HG03103 (cell line): ENCODE data around the gene TNIK.

ENCODE experiments used
- ATAC-seq: cut with Tn5 transposase; IDR thresholded peaks from one replicate; pipeline ENCODE4 v1.9.1; 2021; ENCODE audit warnings: low read depth; ENCODE audit not compliant: unreplicated experiment

The TNIK gene

DNA sequence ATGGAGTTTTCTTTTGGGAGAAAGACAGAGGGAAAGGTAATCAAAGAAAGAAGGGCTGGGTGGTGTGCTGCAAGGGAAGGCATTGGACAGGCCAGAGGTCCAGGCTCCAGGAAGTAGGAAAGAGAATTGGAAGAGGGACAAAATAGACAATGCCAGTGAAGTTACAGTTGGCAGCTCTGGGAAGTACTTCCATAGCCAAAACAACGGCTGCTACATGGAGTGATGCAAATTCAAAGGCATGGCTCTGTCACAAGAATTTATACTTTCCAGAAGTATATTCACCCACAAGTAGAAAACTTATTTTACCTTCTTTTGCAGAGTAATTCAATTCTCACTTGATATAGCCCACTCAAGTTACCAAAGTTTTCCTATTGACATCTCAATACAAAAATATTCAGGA lies 191.5 kb downstream of the TNIK start:
- ATAC-seq: no peak

DNA sequence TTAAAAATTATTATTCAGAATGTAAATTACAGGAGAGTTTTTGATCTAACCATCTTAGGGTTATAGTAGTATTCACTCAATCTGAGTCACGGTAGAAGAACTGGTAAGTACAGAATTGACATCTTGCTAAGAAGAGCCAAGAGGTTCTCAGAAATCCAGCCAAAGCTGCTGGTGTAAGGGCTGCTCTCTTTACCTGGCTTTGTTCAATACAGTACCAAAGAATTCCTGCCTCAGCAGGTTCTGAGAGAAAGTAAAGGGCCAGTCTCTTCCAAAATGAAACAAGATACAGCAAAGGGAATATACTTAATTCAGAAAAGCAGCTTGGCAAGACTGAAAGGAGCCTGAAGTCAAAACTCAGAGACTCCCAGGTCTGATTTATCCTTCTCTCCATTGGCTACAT lies 193.1 kb downstream of the TNIK start:
- no peak for ATAC-seq

DNA sequence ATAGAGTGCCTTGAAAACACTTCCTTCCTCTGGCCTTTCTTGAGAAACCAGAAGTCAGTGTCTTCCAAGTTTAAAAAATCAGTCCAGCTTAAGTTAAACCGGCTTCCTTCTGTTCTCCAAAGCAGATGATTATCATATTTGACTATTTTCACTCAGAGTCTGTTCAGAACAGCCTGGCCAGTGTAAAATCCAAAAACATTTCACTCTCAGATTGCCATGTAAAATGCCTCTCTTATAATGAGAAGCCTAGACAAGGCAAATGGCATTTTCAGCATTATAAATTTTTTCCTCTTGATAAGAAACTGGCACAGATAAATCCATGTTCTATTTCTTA lies 193.5 kb downstream of the TNIK start:
- no peak for ATAC-seq

DNA sequence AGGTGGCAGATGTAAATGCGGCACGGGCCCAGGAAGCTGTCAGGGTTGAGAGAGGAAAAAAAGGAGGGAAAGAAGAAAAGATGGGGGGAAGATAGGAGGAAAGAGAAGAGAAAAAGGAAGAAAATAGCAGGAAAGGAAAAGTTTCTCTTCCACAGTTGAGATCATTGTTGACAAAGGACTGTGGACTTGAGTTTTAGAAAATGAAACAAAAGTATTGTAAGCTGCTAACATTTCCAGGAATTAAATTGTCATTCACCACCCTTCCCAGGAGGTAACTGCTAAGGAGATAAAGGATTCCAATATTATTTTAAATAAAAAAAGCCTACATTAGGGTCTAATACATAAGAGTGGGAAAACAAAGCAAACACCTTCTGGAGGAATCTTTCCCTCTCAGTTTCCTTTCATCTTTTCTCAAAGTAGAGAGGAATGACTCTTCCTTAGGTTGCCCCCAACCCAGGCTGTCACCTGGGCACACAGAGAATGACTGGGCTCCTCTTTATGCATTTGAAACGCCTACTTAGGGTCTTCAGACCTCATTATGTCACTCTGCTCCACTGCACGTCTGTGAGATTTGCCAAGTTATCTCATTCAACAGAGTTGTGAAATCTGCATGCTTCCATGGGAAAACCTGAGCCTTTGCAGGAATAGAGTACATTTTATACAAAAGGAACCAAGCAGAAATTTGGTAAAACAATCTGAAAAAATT lies 194.0 kb downstream of the TNIK start:
- no peak for ATAC-seq

DNA sequence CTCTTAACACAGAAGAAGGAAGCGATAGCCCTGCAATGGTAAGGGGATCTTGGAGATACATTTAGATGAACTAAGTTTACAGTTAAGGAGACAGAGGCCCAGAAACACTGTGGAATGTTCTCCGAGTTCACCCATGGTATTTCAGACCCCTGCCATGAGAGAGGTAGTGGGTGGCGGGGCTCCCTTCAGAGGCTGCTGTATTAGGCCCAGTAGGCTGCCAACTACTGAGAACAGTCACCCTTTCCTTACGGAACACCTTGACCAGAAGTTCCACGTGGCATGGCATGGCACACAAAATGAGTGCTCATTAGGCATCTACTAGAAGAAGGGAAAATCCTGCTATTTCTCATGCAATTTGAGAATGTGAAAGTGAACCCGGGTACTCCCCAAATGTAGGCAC lies 195.4 kb downstream of the TNIK start:
- no peak for ATAC-seq

DNA sequence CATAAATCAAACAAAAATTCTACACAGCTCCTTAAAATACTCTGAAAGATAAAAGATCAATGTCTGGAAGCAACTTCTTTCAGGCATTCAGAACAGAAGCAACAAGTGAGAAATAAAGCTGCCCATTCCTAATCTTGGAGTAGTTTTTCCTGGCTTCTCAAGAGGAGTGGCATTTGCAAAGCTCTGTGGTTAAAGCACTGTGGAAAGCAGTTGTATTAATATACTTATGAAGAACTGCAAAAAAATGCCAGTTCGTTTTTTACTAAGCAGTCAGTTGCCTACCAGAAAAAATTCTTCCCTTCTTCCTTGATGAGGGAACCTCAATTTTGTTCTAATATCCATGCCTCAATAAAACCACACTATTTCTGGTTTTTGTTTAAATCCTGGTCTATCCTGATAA lies 197.8 kb downstream of the TNIK start:
- no peak for ATAC-seq

DNA sequence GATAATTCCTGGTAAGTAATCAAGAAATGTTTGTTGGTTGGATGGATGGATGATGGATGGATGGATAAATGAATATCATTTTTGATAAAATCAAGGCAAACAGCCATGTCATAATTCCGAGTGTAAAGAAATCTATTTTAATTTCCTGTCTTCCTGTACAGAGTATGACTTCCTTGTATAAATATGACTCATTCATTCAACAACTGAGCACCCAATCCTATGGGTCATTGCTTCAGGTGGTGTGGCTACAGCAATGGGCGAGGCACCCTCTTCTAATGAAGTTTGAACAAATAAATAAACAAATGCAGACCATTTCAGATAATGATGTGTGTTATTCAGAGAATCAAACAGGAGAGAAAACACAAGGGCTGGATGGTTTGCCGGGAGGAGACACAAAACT lies 198.7 kb downstream of the TNIK start:
- ATAC-seq: no peak

DNA sequence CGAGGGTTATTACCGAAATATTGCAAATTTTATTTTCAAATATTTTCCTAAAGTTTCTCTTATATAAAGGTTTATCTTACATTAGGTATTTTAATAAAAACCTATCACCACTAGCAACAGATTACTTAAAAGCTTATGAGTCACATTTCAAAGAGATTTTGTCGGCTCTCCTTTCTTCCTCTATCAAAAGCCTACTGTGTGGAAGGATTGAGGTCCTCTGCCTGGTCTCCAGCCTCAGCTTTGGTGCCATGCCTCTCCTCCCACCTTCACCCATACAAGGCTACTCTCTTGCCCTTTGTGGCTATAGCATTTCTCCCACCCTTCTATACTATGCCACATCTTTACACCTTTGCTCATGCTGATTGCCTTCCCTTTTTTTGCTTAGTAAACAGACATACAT lies 199.3 kb downstream of the TNIK start:
- ATAC-seq: no peak

DNA sequence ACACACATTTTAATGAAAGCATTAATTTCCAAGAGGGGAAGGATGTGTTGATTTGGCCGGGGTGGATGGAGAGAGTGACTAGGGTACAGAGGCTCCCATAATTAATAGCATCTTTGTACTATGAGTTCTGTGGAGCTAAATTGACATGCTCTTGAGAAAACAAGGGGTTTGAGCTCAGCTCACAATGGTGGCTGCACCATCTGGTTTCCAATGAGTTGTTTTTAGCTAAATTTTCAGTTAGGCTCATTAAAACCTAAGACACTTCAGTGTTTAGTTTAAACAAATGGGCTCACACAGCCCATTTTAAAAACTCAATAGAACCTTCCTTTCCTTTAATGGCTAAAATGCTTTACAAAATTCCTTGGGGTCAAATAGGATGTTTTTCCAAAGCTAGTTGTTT lies 199.7 kb downstream of the TNIK start:
- no peak for ATAC-seq

DNA sequence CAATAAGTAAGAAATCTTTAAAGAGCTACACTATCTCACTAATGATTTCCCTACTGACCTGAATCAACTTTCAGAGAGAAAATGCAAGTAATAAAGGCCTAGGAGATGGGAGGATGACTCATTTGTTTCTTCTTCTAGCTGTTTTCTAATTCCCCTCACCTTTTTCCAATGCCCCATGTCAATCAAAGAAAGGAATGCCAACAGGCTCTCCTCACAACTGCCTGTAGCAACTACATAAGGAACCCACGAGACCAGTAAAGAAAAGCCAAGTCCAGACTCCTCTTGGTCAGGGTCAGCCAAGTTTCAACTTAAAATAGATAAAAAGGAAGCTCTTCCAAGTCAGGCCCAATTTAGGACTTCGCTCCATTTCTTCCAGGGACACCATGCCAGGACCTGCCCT lies 201.9 kb downstream of the TNIK start:
- ATAC-seq: no peak

DNA sequence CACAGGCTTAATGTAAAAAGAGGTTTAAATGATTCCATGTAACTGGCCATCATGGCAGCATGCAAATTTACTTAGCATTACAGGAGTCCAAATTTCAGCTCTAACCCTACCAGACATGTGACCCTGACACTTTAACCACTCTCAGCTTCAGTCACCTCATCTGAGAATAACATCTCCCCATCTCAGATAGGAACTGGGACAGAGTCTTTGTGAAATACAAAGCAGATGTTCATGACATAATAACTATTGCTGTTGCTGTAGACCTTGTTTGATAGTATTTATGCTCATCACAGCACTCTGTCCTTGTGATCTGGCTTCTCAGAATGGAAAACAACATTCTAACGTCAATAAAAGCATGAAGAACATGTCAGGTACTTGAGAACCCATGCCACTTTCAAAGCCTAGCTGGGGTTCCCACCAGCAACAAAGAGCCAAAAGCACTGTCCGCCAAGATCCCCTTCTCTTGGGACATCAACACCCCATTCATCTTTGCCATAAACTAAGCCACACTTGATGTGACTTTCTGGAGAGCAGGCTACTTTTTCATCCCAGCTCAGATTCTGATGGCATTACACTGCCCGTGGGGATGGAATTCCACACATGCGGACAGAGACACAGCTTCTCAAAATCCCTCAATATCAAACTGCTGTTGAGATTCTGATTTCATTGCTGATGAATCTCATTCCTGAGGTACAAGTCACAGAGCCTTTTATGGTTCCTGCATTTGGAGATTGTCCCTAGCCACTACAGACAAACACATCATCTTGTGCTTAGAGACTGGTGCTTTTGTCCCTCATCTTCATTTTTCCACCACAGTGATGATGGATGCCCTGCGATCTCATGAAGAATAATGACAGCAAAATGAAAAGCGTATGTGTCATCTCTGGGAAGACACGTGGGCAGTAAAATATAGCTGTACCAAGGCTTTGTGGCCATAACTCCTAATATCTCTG lies 202.7 kb downstream of the TNIK start:
- ATAC-seq: peak; percentile 62

DNA sequence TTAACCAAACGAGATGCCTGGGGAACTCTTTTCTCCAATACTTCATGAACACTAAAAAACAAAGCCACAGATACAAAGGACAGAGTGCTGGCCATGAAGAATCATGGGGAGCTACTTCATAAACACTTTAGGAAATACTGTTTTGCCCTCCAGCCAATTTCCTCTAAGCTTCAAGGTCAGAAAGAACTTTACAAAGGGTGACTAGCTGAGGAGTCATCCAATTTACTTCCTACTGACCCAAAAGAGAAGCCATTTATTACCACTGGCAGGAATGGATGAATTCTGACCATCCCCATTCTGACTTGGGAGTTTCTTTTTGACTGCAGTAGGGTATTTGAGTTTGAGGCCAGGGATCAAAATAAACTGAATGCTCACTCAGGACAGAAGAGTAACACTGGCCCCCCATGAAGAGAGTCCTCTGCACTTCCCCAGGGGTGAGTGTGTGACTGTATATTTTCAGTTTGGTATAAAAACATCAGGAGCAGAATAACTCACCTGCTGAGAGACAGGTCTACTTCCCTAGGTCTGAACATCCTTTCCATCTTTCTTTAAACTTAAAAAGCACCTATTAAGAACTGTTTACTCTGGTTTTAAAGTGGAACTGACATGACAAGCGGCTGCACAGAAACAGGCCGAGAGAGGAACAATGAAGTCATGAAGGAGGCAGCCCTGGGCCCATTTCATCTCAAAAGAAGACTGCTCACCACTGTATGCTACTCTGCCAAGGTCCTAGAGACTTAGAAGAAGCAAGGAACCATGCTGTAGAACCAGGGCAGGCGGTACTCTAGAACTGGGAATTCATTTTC lies 203.6 kb downstream of the TNIK start:
- ATAC-seq: peak; percentile 2

DNA sequence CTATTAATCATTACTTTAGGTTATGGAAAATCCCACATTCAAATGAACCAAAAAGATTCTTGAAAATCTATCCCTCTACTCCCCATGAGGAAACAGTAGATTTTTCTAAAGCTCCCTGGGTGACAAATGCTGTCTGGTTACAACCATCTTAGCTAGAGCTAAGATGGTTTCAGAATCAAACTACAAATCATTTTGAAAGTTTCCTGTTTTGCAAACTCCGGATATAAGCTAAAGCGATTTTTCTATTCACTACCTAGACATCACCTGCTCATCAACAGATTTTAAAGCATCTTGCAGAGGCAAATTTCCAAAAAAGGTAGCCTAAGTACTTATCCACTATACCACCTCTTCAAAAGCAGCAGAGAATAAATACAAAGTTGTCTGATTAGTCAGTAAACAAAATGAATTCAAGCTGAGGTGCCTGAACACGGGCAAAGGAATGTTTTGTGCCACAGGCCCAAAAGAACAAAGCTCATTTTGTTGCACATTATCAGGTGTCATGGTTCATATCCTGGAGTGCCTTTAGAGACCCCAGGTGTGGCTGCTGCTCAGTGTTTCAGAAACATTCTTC lies 204.9 kb downstream of the TNIK start:
- peak; percentile 38 for ATAC-seq

DNA sequence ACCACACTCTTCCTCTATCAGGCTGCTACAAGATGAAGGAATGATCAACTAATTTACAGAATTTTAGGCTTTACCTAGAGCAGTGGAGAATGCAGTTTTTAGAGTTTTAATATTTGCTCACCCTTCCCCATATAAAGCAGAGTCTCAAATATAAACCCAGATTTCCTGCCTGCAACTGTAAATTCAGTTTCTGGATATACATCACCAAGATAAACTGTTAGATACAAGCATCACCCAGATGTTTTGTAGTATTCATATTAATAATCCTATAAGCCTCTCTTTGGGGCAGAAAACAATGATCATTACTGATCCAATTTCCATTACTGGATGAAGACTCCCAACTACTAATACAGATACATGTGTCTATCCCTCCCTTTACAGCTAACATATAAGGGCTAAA lies 205.9 kb downstream of the TNIK start:
- ATAC-seq: no peak

DNA sequence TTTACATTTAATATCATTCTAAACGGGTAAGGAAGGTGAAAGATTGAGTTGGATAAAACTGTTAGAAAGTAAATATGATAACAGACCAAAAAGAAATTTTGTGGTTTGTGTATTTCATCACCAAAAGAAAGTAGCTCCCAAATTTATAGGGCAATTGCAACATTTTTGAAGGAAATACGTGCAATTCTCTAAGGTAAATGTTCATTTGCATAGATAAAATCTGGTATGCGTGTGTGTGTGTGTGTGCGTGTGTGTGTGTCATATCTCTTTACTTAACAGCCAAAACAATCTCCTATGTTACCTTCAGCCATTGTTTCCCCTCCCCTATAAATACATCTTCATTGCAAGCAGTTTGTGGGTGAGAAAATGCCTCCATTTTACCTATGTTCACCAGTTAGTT lies 208.4 kb downstream of the TNIK start:
- ATAC-seq: no peak

DNA sequence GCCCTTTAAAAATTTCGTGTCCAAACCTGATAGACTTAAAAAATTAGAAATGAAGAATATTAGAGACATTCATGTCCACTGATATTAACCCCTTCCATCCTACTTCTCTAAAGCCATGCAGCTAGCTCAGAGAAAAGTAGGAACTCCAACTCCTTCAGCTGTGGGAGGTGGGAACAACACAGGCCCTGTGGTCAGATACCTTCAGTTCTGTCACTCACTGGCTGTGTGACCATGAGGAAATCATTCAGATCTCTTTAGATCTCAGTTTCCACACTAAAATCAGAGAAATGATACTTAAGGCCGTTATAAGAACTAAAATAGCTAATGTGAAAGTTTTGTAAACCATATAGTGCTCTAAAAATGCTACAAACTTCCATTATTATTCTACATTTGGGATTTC lies 209.8 kb downstream of the TNIK start:
- ATAC-seq: no peak

DNA sequence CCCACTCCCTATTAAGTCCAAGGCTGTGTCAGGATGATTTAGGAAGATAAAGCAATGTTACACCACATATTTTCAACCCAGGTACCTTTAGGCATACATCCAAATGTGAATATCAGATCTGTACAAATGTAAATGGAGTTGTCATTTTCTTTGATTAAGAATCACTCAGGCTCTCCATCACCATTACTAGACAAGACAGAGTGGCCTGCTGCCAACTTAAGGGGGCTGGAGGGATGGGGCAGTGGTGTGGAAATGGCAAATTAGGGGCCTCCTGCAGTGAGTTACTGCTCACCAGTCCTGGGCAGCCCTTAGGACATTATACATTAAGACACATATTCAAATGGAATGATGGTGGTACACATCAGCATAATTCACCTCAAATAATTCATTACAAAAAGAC lies 211.0 kb downstream of the TNIK start:
- peak; percentile 4 for ATAC-seq

DNA sequence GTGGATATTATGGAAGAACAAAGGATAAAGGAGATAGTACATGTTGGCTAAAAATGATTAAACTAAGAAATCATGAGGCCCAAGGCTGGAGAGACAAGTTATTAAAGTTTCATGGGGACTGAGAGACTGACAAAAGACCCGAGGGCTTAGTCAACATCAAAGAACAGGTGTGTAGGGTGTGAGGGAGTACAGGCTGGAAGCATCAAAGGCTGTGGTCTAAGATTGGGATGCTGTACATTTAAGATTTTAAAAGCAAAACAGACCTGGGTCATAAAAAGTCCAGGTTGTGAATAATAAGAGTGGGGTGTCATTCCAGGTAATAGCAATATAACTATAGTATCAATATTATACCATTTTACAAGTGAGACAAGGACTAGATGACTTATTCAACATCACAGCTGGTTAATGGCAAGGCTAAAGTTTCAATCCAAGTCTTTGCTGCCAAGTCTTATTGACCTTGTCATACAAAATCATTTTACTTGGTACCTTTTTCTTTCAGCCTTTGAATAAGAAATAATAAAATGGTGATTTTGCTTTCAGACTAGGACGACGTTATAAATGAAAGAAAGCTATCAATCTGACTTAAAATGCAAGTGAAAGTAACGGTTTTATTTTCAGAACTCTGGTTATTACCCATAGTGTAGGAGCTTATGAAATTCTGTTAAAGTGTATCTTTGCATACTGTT lies 211.6 kb downstream of the TNIK start:
- peak; percentile 76 for ATAC-seq

DNA sequence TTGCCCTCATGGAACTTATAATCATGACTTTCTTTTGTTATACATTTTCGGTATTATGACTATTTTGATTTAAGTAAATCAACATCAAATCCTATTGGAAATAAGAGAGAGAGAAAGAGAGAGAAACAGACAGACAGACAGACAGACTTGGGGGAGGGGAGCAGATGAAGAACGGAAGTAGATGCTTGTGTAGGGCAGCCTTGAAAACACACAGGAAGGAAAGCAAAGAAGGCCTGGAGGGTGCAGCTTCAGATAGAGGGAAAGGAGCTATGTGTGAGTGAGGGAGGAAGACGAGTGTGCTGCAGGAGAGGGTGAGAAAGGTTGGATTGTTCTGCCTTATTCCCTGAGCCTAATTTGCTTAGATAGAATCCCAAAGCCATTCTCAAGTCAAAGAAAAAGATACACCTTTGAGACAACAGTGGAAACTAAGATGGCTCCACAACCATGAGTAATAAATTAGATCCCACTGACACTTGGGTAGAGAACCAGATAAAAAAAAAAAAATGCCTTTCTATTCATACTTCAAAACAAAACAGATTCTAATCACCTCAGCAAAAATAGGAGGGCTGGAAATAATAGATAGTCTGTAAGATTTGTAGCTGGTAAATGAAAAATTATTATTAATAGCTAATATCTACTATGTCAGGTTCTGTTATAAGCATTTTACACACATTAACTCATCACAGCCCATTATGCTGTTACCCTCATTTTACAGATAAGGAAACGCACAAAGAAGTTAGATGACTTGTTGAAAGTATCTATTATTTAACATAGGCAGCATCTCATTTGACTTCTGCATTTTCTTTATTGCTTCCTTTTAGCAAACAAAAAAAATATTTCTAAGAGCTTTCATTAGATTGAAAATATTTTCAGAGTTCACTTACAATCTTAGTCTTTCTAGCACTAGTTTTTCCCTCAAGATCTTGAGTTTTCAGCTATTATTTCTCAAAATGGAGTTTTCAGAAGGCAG lies 214.1 kb downstream of the TNIK start:
- ATAC-seq: no peak
